HG02798 (cell line): Measurements from ENCODE around the gene CTRB1.
A peak's percentile ranks its signal among the peaks of the same experiment; 100 is the strongest.
"Not testable (repeated sequence)": the region's sequence is repeated elsewhere in the genome, so short reads cannot be mapped to it uniquely, and the experiment has no call there.

Experiments
- ATAC-seq: cut with Tn5 transposase; IDR thresholded peaks from one replicate; pipeline ENCODE4 v1.9.1; 2021; ENCODE audit warnings: mild to moderate bottlenecking; ENCODE audit not compliant: unreplicated experiment, poor library complexity

The CTRB1 gene

DNA sequence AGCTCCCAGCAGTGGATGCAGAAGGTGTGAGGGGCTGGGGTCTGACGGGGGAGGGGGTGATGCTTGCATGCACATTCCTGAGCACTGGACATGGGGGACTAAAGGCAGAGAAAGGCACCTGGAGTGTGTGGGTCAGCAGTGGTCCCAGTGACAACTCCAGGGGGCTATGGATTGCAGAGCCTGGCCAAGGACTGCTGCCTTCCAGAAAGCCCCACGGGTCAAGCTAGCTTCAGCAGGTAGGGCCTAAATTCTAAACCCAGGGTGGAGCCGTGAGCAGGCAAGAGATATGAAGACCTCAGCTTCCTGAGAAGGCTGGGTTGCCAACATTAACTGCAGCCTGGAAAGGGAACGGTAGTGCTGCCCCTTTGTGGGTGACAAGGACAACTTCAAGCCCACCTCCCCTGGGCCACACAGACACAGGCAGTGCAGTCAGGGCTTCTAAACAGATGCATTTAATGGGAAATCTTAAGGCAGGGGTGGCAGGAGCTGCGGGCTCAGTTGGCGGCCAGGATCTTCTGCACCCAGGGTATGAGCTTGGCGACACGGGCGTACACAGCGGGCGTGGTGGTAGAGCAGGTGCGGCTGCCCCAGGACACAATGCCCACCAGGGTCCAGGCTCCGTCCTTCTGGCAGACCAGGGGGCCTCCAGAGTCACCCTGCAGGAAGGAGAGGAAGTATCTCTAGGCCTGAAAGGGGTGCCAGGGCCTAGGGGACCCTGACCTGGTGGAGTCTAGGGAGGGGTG is 14.9 kb upstream of the CTRB1 start:
- ATAC-seq = no peak

DNA sequence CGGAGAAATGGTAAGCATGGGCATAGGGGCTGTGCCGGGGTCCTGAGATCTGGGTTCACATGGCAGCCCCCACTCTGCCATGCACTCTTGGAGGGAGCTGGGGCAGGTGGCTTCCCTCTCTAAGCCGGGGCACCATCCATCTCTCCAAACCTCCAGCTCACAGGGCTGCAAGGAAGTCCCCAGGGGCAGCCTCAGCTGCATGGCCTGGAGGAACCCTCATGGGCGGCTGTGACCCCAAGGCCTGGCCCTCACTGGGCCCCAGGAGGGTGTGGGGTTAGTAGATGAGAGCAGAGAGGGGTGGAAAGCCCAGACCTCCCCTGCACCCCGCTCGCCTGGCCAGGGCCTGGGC is 14.4 kb upstream of the CTRB1 start:
- no peak for ATAC-seq

DNA sequence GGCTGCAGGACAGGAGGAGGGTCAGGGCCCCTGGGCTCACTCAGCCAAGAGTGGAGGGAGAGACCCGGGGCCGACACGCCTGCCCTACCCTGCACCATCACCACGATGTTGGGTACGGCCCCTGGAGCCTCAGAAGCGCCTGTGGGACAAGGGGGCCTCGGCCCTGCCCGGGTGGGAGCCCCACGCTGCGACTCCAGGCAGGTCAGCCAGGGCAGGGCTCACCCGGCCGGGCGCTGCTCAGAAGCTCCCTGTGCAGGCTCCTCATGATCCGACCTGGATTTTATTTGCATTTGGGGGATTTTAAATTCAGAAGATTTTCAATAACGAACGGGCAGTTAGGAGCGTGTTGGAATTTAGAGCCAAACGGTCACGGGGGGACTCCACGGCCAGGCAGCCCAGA is 13.9 kb upstream of the CTRB1 start:
- ATAC-seq = not testable (repeated sequence)

DNA sequence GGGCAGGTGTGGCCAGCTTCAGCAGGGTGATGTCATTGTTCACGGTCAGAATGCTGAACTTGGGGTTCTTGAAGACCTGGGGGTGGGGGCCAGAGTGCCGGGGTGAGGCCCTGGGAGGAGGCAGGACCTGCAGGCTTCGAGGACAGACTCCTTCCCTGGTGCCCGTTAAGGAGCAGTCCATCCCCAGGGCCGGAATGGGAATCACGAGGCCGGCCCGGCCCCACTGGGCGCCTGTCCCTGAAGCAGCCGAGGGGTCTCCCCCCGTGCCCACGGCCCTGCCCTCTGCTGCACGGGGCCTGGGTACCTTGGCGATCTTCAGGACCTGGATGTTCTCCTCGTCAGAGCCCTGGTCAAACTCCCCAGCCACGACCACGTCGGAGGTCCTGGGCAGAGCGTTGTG is 13.3 kb upstream of the CTRB1 start:
- not testable (repeated sequence) for ATAC-seq

DNA sequence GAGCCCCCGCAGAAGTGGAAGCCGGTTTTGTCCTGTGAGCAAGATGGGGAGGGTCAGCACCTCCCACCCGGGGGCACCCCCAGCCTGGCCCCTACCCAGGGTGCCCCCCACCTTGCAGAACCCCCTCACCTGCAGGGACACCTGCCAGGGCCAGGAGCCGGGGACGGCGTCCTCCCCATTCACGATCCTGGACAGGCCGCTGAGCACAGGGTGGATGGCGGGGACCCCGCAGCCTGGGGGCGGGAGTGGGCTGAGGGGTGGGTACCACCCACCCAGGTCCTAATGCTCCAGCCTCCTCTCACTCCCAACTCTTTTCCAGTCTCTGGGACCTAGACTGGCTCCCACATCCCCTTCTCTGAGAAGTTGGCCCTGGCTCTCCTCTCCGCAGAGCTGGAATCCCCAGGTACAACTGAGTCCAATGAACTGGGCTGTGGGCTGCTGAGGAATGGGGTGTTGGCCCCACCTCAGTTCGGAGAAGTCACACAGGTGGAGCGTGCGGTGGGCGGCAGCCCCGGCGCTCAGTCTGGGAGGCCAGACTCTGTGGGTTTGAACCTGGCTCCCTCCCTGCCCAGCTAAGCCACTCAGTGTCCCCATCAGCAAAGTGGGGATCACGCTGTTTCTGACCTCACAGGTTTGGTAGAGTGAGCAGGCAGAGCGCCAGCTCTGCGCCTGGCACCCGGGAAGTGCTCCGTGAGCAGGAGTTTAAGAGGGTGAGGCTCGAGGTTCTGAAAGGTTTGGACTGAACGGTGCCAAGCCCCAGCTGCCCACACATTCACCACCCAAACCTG is 12.6 kb upstream of the CTRB1 start:
- ATAC-seq = not testable (repeated sequence)

DNA sequence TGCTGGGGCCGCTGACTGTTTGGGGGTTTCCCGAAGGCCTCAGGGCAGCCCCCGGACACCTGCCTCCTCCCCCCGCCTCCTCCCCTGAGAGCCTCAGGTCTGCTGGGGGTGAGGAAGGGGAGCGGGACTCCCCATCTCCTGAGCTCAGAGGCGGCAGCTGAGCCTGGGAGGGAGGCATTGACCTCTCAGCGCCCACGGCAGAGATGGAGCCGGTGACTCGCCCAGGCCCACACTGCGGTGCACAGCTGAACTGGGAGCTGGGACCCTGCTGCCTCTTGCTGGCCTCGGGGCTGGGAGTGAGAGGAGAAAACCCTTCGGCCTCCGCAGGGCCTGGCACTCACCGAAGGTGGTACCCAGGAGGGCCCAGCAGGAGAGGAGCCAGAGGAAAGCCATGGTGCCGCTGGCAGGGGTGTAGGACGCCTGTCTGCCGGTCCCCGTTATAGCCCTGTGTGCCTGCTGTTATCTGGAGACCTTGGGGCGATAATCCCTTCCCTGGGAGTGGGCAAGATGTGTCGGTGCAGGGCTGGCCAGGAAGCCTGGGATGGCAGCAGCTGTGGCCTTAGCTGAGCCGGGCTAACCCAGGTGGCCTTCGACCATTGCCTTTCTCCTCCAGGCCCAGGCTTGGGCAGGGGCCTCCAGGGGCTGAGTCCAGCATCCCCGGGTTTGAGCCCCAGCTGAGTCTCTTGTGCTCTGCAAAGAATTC is 11.9 kb upstream of the CTRB1 start, which contains the start of gene CTRB2:
TSS of gene CTRB2 (minus strand) at position 413 of the 703 bp plus-strand sequence. CDS start at position 393, 20 bp downstream.
- ATAC-seq = no peak

DNA sequence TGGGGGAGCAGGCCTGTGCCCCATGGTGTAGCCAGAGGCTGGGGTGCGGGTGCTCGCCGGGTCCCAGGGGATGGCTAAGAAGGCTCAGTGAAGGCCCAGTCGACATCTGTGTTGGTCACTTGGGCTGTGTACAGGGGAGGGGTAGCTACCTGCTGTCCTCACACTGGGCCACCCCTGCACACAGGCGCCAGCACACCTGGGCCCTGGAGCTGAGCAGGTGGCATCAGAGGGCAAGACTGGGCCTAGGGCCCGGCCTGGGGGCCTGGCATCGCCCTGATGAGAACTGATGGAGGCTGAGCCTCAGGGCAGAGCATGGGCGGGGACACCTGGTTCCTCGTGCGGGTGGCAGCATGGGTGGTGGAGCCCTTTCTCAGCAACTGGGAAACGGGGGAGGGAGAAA is 11.0 kb upstream of the CTRB1 start:
- no peak for ATAC-seq

DNA sequence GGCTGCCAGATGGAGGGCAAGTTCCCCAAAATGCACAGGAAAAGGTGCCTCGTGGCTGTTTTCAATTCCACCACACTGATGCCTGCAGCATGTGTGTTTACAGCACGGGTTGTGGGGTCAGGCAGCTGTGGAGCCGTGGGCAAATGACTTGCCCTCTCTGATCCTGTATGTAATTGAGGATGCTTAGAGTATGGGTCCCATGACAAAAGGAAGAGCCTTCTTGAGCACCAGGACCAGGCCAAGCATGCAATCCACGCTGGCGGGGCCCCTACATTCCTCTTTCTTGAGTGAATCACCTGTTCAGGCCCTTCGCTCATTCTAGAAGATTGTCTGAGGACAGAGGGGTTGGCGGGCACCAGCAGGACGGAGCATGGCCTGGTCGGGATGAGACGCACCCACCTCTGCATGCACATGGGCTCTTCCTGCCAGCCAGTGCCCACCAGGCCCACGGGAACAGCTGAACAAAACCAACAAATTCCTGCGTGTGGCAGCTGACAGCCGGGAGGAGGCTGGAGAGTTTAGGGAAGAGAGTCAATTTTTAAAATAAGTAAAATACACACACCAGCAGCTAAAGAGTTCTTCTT is 10.5 kb upstream of the CTRB1 start:
- ATAC-seq = no peak

DNA sequence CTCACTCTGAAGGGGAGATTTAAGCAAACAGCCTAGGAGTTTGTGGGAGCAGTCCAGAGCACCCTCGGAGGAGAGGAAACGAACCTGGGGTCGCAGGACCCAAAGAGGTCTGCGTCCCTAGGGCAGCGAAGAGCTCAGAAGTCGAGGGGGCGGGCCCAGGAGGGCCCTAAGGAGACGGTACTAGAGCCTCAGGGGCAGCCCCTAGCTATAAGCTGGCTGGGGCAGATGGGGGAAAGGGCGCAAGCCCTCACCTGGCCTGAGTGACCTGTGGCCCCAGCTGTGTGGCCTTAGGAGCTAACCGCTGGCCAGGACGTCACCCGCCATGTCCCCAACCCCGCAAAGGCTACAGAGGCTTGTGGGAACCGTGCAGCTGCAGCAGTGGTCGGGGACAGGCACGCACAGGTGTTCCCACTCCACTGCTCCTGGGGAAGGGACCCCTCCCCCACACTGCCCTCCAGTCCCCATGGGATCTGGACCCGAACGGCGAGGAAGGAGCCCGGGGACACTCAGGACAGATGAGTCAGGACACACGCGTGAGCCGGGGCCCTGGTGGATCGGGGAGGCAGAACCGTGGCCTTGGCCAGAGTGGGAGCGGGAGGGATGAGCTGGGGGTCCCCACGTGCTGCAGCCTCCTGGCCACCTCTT is 9.8 kb upstream of the CTRB1 start:
- no peak for ATAC-seq

DNA sequence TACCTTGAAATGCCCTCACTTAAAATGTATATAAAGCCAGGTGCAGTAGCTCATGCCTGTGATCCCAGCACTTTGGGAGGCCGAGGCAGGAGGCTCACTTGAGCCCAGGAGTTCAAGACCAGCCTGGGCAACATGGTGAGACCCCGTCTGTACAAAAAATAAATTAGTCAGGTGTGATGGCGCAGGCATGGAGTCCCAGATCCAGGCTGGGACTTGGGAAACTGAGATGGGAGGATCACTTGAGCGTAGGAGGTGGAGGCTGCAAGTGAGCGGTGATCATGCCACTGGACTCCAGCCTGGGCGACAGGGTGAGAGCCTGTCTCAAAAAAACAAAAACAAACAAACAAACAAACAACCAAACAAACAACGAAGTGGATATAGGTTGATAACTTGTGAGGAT is 9.3 kb upstream of the CTRB1 start:
- not testable (repeated sequence) for ATAC-seq

DNA sequence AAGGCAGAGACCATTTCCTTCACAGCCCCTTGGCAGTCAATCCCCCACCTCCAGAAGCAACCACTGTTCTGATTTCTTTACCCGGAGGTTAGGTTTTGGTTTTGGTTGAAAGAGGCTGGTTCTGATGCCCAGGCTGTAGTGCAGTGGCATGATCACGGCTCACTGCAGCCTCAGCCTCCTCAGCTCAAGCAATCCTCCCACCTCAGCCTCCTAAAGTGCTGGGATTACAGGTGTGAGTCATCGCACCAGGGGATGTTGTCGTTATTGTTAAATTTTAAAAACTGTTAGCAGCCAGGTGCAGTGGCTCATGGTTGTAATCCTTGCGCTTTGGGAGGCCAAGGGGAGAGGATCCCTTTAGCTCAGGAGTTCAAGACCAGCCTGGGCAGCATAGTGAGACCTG is 8.8 kb upstream of the CTRB1 start:
- no peak for ATAC-seq

DNA sequence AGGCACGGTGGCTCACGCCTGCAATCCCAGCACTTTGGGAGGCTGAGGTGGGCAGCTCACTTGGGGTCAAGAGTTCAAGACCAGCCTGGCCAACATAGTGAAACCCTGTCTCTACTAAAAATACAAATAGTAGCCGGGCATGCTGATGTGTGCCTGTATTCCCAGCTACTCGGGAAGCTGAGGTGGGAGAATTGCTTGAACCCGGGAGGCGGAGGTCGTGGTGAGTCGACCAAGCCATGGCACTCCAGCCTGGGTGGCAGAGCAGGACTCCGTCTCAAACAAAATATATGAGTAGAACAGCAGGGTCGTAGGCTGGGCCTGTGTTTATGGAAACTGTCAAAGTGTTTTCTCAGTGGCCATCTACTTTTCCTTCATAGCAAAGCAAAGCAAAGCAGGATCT is 7.5 kb upstream of the CTRB1 start:
- not testable (repeated sequence) for ATAC-seq

DNA sequence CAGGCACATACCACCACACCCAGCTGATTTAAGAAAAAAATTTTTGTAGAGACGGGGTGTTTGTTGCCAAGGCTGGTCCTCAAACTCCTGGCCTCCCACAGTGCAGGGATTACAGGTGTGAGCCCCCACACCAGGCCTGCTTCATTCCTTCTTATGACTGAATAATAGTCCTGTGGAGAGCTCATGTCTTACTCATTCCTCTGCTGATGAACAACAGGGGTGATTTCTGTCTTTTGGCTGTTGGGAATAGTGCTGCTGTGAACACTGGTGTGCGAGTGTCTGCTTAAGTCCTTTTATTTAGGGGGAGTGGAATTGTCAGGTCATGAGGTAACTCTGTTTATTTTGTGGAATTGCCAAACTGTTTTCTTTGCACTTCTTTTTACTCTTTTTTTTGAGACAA is 2.7 kb upstream of the CTRB1 start:
- ATAC-seq = no peak

DNA sequence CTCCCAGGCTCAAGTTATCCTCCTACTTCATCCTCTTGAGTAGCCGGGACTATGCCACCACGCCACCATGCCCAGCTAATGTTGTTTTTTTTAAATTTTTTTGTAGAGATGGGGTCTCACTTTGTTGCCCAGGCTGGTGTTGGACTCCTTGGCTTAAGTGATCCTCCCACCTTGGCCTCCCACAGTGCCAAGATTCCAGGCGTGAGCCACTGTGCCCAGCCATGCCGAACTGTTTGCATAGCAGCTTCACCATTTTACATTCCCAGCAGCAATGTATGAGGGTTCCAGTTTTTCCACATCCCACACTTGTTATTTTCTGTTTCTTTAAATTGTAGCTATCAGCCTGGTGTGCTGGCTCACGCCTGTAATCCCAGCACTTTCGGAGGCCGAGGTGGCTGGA is 2.2 kb upstream of the CTRB1 start:
- ATAC-seq = no peak

DNA sequence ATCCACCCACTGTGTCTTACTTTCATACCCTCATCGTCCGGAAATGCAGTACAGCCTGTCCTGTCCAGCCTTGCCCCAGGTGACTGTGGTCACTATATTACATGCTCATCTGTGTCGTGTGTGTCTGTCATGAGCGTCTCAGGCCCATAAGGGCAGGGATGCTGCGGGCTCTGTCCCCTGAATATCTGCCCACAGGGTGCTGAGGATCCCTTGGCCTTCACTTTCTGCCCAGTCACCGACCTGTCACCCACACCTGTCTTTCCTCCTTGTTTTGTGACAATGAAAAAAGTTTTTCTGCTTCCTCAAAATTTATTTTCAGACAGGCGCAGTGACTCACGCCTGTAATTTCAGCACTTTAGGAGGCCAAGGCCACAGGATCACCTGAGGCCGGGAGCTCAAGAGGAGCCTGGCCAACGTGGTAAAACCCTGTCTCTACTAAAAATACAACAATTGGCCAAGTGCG is 1.4 kb upstream of the CTRB1 start:
- ATAC-seq = no peak

DNA sequence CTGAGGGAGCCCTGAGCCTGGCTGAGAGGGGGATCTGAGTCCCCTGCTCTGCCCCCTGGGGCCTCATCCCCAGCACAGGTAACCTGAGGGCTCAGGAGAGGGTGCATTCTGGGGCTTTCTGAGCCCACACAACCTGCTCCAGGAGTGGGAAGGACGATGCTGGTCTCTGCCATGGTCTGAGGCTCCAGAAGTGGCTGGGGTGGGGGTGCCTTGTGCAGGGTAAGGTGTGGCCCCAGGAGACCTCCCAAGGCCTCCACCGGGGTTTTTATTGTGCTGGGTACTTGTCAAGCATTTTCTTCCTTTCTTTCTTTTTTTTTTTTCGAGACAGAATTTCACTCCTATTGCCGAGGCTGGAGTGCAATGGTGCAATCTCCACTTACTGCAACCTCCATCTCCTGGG is 300 bp downstream of the CTRB1 start:
- ATAC-seq = no peak

DNA sequence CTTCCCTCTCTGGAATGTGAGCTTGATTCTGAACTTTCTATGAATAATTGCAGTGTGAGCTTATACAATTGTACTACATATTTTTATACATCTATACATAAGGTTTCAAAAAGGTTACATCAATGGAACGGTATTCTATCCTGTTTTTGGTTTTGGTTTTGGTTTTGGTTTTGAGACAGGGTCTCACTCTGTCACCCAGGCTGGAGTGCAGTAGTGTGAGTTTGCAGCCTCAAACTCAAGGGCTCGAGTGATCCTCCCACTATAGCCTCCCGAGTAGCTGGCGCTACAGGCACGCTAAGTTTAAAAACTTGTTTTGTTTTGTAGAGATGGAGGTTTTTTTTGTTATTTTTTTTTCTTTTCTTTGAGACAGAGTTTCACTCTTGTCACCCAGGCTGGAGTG is 1.1 kb downstream of the CTRB1 start:
- ATAC-seq = peak; percentile 60

DNA sequence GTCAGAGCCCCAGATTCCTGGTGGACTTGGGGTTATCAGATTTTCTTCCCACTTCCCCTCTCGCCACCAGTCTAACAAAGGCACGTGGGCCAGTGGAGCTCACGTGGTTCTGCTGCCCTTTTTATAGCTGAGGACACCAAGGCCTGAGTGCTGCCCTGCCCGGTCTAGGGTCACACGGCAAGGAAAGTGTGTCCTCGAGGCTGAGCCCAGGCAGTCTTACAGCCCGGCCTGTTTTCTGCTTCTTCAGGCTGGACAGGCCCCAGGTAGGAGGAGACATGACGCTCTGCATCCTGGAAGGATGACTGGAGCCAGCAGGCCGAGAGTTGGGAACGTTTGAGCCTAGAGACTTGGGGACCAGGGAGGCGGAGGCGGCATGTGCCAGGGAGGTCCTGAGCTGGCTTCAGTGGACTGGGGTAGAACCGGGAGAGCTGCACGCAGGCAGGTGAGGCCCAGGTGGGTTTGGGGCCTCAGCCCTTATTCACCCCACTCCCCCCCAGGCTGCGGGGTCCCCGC is 3.5 kb downstream of the CTRB1 start:
- ATAC-seq = no peak

DNA sequence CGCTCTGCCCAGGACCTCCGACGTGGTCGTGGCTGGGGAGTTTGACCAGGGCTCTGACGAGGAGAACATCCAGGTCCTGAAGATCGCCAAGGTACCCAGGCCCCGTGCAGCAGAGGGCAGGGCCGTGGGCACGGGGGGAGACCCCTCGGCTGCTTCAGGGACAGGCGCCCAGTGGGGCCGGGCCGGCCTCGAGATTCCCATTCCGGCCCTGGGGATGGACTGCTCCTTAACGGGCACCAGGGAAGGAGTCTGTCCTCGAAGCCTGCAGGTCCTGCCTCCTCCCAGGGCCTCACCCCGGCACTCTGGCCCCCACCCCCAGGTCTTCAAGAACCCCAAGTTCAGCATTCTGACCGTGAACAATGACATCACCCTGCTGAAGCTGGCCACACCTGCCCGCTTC is 4.3 kb downstream of the CTRB1 start:
- not testable (repeated sequence) for ATAC-seq
